ENCODE data around the gene HIRIP3.

HIRIP3 gene

GRCh38 chr16:29958756-29959155 is 36.7 kb downstream of the HIRIP3 start:
- FAIRE-seq, result no peak
- DNase-seq (ENCODE audit: insufficient read length, low spot score), result no peak
- TF ChIP-seq POLR2A (IDR thresholded peaks at IDR 0.05; ENCODE audit: low read depth, low read length), result no peak

- no peak for TF ChIP-seq POLR2A (IDR thresholded peaks at IDR 0.05; ENCODE audit: low read depth, low read length)
- FAIRE-seq (no peak), DNase-seq (ENCODE audit: insufficient read length, low spot score) (no peak)
Measured at GRCh38 chr16:29951625-29952365, 43.6 kb downstream of the HIRIP3 start.

- TF ChIP-seq POLR2A (IDR thresholded peaks at IDR 0.05; ENCODE audit: low read depth, low read length), result no peak
- DNase-seq (ENCODE audit: insufficient read length, low spot score), result no peak
- FAIRE-seq, result no peak
Measured at GRCh38 chr16:29950806-29951461, 44.5 kb downstream of the HIRIP3 start.

GRCh38 chr16:29947897-29948296 is 47.5 kb downstream of the HIRIP3 start:
- no peak for TF ChIP-seq POLR2A (IDR thresholded peaks at IDR 0.05; ENCODE audit: low read depth, low read length)
- no peak for DNase-seq (ENCODE audit: insufficient read length, low spot score)
- FAIRE-seq, result no peak

- DNase-seq (ENCODE audit: insufficient read length, low spot score), result peak; percentile 77
- FAIRE-seq, result peak; percentile 97
- no peak; the same call in 1 of the 2 replicates for TF ChIP-seq POLR2A (IDR thresholded peaks at IDR 0.05; ENCODE audit: low read depth, low read length)
Measured at GRCh38 chr16:29943846-29944799, 51.3 kb downstream of the HIRIP3 start.

All from H54 (cell line).